Activated CD4-positive, alpha-beta T cell treated with anti-CD3 and anti-CD28 coated beads, Interleukin-2, amount 50 U/mL, for 48 hours (primary cell): ENCODE measurements around the gene CEP350.

Source experiments
- DNase-seq, 2 experiments: peaks; one replicate each; pipeline ENCODE4 v3.0.0-alpha.2; 2020

The CEP350 gene

DNA sequence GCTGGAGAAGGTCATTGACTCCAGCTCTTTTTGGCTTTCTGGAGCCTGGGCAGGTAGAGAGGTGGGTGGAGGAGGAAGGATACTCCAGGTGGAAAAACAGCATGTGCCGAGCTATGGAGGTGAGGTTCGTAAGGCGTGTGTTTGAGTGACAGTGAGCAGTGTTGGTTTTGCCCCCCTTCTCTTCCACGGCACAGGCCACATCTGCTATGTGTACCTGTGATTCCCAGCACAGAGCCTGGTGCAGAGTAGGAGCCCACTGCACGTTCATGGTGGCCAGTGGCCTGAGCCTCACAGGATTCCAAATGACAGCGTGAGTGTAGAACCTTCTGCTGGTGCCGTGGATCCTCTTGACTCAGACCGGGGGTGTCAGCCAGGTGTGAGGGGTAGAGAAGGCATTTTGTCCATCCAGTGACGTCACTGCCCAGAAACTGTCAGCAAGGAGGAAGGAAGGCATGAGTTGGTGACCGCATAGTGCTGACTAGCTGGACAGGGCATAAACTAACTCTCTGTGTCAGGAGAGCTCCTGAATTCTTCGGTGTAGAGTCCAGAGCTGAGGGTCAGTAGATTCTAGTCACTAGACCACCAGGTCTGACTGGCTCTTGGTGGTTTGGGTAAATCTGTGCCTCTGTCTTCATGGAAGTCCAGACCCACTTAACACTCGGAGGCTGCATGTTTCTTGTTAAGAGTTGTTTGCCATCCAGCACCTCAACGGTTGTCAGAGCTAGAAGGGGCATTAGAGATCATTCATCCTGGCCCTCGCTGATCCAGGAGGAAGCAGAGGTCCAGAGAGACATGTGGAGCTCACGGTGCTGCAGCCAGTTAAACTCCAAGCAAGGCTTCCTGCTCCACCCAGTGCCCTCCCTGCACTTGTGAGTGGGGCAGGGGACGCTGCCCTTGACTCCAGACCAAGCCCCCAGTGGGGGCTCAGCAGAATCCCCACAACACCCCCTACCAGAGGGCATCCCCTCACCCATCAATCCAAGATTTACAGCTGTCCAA is 203.8 kb downstream of the CEP350 start:
- no peak for DNase-seq

DNA sequence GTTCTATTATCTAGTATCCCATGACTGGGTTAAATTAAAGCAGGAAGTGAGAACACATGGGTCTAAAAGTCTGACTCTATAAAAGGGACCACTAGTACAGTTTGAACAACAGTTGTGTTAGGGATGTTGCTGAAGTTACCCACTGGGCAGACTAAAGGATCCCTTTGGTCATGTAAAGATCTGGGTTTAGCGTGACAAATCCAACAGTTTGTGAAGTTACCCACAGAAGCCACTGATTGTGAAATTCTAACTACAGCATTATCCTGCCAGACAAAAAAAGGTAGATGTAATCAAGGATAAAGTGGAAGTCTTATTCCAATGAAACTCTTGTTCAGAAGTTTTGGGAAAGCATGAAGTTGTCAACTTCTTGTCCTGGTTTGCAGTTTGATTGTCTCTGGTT is 205.7 kb downstream of the CEP350 start:
- DNase-seq: no peak

DNA sequence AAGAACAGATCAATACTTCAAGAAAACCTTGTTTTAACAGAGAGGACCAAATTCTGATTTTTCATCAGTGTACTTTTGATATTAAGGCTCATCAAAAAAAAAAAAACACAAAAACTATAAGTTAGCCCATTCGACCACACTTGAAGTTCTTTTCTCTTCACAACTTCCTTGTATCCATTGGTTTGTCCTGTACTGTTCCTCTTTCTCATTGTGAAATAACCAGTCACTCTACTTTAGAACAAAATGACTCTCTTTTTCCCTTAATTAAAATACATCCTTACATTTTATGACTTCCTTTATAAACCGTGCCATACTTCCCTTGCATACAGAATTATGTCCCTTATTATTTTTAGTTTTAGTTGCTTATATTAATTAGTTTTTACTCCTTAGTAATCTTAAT is 208.4 kb downstream of the CEP350 start:
- DNase-seq: no peak
